HG03108 (cell line): ENCODE data around the gene THSD4.
"Not testable (repeated sequence)": the region's sequence is repeated elsewhere in the genome, so short reads cannot be mapped to it uniquely, and the experiment has no call there.

Experiments
- ATAC-seq: cut with Tn5 transposase; IDR thresholded peaks from one replicate; pipeline ENCODE4 v1.9.1; 2021; ENCODE audit warnings: moderate library complexity; ENCODE audit not compliant: unreplicated experiment

Gene THSD4

DNA sequence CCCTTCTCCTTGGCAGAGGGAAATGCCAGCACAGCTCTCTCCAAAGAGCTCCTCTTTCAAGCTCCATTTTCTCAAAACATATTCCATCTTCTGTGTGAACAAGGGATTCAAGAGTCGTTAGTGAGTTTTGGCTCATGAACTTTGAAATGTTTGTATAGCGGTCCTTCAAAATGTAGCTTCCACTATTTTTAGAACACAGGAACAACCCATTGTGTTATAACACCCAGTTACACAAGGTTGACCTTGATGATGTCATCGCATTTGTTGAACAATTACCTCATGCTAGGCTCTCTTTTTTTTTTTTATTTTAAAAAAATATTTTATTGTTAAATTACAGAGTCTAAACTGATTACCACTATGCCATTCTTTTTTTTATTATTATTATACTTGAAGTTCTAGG is 251.7 kb downstream of the THSD4 start:
- ATAC-seq = no peak

DNA sequence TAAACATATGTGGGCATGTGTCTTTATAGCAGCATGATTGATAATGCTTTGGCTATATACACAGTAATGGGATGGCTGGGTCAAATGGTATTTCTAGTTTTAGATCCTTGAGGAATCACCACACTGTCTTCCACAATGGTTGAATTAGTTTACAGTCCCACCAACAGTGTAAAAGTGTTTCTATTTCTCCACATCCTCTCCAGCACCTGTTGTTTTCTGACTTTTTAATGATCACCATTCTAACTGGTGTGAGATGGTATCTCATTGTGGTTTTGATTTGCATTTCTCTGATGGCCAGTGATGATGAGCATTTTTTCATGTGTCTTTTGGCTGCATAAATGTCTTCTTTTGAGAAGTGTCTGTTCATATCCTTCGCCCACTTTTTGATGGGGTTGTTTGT is 252.5 kb downstream of the THSD4 start:
- not testable (repeated sequence) for ATAC-seq

DNA sequence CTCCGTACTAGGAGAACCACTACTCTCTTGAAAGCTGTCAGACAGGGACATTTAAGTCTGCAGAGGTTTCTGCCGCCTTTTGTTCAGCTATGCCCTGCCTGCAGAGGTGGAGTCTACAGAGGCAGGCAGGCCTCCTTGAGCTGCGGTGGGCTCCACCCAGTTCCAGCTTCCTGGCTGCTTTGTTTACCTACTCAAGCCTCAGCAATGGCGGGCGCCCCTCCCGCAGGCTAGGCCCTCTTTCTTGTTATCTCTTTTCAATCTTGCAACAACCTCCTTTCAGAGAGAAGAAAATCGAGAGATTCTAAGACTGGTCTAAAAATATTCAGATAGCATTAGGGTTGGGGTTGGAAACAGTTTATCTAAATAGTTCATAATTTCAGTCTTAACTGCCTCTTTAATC is 257.5 kb downstream of the THSD4 start:
- ATAC-seq = not testable (repeated sequence)

DNA sequence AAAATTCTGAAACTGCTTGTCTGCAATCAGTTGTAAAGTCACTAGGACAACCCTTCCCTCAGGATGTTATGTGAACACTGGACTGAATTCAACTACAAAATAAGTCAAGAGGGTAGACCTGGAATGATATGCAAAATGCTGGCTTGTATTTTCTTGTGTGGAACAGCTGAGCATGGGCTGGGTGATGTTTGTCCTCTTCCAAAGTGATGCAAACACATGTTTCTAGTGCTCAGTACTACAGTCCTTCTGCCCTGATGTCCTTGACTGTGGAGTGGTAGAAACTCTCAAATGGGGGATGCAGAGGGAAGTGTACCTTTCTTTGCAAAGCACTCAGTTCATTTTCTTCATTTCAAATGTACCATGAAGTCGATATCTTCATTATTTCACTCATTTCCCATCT is 258.6 kb downstream of the THSD4 start:
- ATAC-seq = no peak

DNA sequence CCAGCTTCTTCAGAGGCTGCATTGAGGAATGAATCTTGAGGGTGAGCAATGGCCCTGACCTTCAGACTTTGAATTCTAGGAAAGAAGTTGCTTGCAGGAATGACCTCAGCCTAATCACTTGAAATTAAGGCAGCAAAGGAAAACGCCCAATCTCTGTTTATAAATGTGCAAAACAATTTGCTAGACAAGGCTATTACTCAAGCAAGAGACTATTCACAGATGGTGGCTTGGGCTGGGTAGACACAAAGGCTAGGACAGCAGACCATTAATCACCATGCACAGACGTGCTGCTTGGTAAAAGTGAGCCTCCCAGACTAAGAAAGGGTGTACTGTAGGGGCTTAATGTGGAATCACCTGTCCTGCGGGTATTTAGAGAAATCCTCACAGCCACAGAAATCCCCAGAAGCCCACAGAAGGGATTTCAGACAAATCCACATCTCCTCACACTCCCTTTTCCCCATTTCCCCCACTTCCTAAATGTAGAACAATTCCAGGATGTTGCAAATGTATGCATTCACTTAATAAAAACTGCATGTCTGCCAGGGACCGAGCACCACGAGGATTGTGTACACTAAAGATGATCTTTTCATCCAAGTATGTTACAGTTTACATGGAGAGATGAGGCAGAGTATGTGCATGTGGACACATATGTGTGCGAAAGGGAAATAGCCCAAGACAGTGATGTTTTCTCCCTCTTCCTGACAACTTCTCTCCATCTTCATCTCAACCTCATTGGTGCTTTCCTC is 259.5 kb downstream of the THSD4 start:
- no peak for ATAC-seq

DNA sequence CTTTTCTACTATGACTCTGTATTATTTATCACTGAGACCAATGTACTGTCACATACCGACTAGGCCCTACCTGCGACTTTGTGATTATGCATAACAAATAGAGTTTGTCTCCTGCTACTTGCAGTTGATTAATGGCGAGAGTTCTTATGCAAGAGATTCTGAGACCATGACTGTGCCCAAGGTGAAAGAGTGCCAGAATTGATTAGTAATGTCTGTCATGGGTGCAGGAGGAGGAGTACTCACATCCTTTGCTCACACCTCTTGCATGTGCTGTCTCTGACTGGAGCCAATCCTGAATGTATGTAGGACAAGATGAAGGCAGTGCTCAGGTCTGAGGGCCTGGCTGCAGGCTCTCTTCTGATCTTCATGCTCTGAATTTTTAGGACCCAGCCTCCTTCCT is 260.7 kb downstream of the THSD4 start:
- no peak for ATAC-seq

DNA sequence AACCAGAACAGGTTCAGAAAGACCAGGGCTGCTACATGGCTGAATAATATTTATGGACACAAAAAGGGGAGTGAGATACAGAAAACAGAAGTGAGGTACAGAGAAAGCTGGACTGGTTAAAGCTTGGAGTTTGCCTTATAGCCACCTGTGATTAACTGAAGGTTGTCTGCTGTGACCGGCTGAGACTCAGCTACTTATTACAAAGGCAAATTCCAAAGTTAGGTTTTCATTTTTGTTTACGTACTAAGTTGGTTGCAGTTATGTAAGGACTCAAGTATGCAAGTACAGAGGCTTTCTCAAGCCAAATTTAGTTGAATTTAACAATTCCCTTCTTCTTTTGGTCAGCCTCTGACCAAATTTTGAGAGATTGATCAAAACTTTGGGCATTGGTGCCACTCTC is 264.6 kb downstream of the THSD4 start:
- no peak for ATAC-seq

DNA sequence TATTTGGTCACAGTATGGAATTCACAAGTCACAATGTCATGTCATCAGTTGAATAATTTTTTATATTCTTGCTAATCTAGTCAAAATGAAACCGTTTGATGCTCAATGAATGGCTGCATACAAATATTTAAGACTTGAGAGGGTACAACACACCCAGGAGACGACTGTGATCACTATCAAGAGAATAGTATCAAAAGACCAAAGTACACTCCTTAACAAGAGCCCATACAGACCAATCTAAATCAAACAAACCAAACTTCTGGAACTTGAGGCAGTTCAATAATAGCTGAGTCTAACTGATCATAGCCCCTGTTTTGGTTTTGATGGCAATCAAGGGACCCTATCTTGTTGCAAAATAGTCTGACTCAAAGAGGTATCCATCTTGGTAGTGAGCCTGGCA is 265.1 kb downstream of the THSD4 start:
- ATAC-seq = no peak

DNA sequence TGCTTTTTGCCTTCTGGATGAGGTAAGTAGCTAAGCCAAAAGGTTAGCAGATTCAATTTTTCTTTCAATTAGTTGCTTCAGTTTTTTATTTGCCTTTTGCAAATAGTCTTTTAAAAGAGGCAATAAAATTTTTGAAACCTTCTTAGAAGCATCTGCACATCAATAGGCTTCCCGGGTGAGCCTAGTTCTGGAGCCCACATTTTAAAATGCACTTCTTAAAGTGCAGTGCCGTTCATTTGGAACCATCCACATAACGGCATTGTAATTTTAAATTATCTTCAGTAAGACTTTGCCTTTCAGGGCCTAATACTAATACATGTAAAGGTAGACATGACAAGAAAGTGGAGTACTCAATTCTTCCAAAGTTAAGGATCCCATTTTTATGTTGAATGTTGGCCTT is 269.2 kb downstream of the THSD4 start:
- no peak for ATAC-seq

DNA sequence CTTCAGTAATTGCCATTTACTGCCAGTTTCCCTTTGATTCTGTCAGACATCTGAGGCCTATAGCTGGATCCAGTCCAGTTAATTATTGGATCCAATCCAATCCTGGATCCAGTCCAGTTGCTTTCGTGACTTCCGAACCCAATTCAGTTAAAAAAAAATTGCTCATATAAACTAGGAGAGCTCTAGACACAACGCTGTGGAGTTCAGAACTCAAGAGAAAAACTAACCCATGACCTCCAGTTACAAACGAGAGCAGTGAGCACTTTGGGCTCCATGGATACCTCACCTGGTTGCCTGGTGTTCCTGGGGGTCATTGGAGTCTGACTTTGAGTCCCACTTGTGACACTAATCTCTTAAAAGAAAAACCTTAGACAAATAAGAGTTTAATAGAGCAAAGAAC is 269.8 kb downstream of the THSD4 start:
- ATAC-seq = no peak

DNA sequence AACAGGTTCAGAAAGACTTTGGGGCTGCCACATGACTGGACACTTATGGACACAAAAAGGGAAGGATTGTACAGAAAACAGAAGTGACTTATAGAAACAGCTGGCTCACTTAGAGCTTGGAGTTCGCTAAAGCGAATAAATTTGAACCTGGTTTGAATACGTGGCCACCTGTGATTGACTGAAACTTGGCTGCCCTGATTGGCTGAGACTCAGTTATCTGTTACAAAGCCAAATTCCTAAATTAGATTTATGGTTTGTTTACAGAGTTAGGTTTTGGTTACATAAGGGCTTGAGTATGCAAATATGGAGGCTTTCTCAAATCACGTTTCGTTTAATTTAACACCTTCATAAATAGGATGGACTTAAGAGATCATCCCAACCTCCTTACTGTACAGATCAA is 270.2 kb downstream of the THSD4 start:
- no peak for ATAC-seq

DNA sequence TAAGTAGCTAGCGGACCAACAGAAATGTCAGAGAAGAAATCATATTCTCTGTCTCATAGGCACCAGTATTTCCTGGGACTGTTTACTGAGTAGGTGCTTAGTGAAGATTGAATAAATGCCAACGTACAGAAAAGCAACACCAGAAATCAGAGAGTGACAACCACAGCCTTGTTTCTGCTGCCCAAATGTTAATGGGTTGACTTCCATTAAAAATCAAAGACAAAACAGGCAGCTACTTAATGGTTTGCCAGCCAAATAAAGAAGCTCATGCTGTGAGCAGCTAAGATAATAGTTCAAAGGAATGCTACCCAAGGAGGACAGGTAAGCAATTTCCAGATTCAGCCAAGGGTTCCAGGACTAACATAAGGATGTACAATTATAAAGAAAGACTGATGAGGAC is 270.7 kb downstream of the THSD4 start:
- ATAC-seq = no peak

DNA sequence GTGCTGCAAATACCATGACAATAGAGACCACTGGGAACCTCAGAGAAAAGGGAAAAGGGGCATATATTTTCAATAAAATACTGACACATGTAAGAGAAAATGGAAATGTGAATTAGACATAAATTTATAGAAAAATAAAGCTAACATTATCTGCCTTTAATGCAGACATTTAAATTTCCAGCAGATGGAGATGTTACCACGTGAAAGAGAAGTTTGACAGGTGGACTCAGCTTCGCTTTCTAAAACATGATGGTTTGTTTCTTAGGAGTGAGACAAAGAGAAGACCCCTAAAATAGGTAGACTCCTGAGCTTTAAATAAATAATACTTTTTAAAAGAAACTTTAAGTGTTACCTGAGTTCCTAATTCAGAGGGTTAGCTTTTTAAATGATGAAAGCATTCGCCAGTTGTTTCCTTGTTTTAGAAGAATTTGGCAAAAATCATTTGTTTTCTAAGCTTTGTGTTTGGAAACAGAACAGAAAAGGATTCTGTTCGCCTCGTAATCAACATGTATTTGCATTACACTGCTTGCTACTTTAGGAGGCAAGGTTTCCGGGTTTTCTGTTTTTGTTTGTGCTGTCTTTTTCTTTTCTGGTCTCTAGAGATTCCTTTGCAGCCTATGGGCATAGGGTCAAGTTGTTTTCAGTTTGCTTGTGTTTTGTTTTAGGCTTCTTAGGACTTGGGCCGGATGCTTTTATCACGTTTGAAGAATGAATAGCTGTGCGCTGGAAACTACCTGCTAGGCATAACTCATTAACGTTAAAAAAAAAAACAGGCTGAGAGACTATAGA is 271.4 kb downstream of the THSD4 start:
- no peak for ATAC-seq

DNA sequence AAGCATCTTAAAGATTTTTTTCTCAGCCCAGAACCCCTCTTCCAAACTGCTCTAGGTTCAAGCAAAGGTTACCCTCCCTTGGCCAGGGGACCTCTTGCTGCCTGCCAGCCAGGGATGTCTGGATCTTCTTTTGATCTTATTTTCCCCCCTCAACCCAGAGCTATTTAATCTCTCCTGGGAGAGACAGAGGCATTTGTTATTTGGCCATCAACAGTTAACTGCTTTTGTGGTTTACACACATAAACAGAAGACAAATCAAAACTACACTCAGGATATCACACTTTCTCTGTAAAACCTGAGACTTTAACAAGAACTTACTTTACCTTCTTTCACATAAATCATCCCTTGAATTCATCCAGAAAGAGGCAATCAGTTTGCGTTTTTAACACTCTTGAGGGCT is 272.5 kb downstream of the THSD4 start:
- no peak for ATAC-seq

DNA sequence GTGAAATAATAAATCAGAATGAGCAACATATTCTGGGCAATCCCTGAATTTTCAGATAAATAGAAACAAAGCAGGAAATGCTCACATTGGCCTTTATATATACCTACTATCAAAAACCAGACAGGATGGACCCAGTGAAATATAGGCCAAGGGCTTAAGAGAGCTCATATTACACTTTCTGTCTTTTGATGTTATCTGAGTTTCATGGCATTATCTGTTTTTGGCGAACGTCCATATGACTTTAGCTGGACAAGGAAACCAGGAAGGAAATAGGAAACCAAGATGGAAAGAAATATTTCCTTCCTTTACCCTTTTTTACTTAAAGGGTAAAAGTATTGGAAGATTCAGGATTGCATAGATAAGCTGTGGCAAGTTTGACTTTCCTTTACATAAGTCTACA is 274.8 kb downstream of the THSD4 start:
- no peak for ATAC-seq

DNA sequence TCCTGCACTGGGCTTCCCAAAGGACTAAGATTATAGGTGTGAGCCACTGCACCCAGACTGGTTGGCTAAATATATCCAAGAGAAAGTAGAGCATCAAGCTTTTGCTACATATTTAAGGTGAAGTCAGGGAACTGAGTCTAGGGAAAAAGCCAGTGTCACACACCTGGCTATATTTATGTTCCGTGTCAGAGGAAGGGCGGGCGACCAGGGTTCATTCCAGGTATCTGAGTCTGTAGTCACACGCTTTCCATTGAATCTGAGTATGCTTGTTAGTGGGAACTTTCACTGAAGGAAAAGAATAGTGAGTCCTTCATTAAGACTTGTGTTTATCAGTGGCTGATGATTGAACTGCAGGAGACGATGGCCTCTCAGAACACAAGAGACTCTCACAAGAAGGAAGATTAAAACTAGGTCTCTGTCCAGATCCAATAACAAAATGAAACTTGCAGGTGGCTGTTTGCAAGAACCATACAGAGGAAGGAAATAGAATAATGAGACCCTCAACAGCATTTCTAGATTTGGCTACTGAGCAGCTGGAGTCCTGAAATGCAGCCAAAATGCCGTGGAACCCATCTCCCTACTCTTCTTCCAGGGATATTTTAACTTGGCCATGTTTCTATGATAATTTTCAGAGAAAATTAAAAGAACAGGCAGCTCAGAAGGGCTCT is 276.3 kb downstream of the THSD4 start:
- ATAC-seq = no peak

DNA sequence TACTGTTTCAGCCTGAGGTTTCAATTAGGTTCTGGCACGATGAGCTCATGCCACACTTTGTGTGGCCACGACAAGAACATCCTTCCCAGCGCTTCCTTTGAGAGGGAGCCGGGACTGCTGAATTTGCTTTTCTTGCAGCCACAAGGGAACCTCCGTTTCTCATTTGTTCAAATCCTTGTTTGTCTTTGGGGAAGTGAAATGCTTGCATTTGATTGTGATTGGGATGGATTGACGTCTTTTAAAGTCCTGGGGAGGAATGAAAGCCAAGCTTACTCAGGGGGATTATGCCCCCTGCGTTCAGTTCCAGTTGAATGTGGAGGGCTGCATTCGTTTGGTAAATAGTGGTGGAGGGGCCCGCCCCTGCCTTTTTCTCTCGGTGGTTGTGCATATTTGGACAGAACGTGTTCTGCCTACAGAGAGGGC is 277.6 kb downstream of the THSD4 start:
- ATAC-seq = no peak

DNA sequence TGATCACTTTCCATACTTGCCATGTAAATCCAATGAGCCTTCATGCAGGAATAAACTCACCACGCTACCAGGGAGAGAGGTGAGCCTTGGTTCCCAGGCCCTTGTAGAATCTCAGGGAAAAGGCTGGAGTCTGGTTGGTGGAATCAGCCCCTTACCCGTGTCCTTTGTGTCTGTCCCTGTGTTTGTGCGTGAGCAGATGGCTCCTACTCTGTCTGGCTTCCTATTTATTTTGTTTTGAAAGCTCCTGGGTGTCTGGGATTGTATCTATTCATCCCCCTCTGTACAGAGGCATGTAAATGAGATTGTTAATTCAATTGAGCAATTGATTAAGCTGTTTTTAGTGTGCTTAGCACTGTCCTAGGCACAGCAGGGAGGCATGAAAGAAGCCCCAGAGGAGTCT is 278.1 kb downstream of the THSD4 start:
- no peak for ATAC-seq

DNA sequence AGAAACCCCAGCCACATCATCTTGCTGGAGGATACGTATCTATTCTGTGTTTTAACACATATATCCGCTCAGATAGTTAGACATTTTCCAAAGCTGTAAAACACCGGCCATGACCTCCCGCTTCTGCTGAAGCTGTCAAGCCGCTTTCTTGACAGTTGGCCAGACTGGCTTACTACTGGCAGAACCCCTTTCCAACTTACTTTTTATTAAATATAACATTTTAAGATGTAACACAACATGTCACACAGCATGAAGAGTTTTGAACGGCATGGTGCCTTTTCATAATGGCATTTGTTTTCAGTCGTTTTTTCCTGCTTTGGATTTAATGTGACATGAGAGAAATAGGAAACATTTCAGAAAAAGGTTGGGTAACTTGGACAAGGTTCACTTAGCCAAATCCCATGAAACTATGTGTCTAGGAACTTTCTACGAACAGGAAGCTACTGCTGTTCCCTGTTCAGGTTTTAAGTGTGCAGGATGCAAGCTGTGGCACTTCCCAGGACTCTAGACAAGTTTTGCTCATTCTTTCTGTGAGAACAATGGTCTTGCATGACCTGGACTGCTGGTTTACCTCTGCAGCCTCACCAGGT is 281.4 kb downstream of the THSD4 start:
- no peak for ATAC-seq

DNA sequence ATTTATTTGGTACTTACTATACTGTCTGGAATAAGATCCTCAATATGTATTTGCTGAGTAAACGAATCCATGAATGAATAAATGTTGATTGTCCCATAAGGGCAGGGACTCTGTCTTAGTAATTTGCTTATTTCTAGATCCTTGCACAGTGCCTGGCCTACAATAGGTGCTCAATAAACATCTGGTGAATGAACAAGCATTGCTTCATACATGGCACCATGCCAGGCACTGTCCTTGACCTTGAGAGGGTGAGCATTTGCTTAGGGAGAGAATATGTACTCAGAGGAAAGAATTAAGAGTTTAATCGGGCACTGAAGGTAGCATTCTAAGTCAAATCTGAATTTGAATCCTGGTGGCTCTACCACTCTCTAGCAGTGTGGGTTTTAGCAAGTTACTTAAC is 282.1 kb downstream of the THSD4 start:
- no peak for ATAC-seq

DNA sequence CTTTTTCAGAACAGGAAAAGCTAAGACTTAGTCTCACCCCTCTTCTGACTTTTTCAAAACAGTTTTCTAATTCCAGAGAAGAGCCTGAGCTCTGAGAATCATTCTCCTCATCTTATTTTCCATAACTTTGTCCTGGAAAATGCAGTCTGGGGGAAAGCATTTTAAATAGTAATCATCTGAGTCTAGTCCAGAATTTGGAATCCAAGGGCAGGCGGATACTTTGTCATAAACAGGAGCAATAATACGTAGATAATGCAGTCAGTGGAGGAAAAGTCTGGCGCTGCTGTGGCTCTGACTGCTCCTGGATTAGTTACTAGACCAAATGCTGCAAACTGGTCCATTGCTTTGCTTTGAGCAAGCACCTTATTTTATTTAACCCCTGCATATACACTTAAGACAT is 285.0 kb downstream of the THSD4 start:
- ATAC-seq = no peak

DNA sequence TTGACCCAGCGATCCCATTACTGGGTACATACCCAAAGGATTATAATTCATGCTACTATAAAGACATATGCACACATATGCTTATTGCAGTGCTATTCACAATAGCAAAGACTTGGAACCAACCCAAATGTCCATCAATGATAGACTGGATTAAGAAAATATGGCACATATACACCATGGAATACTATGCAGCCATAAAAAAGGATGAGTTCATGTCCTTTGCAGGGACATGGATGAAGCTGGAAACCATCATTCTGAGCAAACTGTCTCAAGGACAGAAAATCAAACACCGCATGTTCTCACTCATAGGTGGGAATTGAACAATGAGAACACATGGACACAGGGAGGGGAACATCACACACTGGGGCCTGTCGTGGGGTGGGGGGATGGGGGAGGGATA is 286.5 kb downstream of the THSD4 start:
- not testable (repeated sequence) for ATAC-seq
